Daoy (cell line): Measurements from ENCODE around the gene ABCC8. TPM values are rescaled to one million over a fixed set of nuclear protein-coding genes. Genes with fewer than 3 reads are reported as not detected.
"Not testable (repeated sequence)": the region's sequence is repeated elsewhere in the genome, so short reads cannot be mapped to it uniquely, and the experiment has no call there.

Experiments
- DNase-seq: peaks from one replicate; pipeline ENCODE4 v3.0.0-alpha.2; 2015; ENCODE audit warnings: low read depth
- total RNA-seq: library from RNA; depleted of rRNA; stranded (reverse); fragments of >200 nt; shearing (Covaris generic); gene quantifications from 2 replicates; pipeline ENCODE4 v1.2.3, GENCODE V29; 2014

Gene ABCC8
- total RNA-seq, 1 experiment from 2014 or later, result not detected

GRCh38 chr11:17430616-17431015 is 46.0 kb downstream of the ABCC8 start:
- no peak for DNase-seq

- DNase-seq, result no peak
These were observed 47.7 kb downstream of the ABCC8 start for GRCh38 chr11:17428925-17429324.

- no peak for DNase-seq
These were observed 48.4 kb downstream of the ABCC8 start for GRCh38 chr11:17428261-17428660.

GRCh38 chr11:17426233-17426632 is 50.4 kb downstream of the ABCC8 start:
- not testable (repeated sequence) for DNase-seq

- peak; percentile 15 for DNase-seq
These were observed 52.9 kb downstream of the ABCC8 start for GRCh38 chr11:17423533-17424310.

- no peak for DNase-seq
These were observed 54.9 kb downstream of the ABCC8 start for GRCh38 chr11:17421781-17422180.

- no peak for DNase-seq
These were observed 58.1 kb downstream of the ABCC8 start for GRCh38 chr11:17418444-17419081.

GRCh38 chr11:17416492-17416891 is 60.2 kb downstream of the ABCC8 start:
- no peak for DNase-seq

- DNase-seq, result no peak
These were observed 61.0 kb downstream of the ABCC8 start for GRCh38 chr11:17415523-17416104.

GRCh38 chr11:17414992-17415391 is 61.7 kb downstream of the ABCC8 start:
- no peak for DNase-seq

- no peak for DNase-seq
These were observed 62.3 kb downstream of the ABCC8 start for GRCh38 chr11:17414317-17414737.

- no peak for DNase-seq
These were observed 63.0 kb downstream of the ABCC8 start for GRCh38 chr11:17413414-17414316.

GRCh38 chr11:17412488-17413180 is 64.0 kb downstream of the ABCC8 start:
- DNase-seq, result no peak

- no peak for DNase-seq
These were observed 65.2 kb downstream of the ABCC8 start for GRCh38 chr11:17411418-17411817.

- DNase-seq, result no peak
These were observed 65.9 kb downstream of the ABCC8 start for GRCh38 chr11:17410606-17411379.

- DNase-seq, result no peak
These were observed 68.0 kb downstream of the ABCC8 start for GRCh38 chr11:17408641-17409040.

GRCh38 chr11:17408026-17408425 is 68.6 kb downstream of the ABCC8 start:
- no peak for DNase-seq

GRCh38 chr11:17407575-17407974 is 69.1 kb downstream of the ABCC8 start:
- no peak for DNase-seq

GRCh38 chr11:17406818-17407149 is 69.9 kb downstream of the ABCC8 start:
- no peak for DNase-seq

GRCh38 chr11:17406082-17406817 is 70.4 kb downstream of the ABCC8 start:
- no peak for DNase-seq
